Endodermal cell (in vitro differentiated cells): ENCODE data around the gene RIMKLB. TPM values are rescaled to one million over a fixed set of nuclear protein-coding genes. Genes with fewer than 3 reads are reported as not detected.
A peak's percentile ranks its signal among the peaks of the same experiment; 100 is the strongest.
"Not testable (repeated sequence)": the region's sequence is repeated elsewhere in the genome, so short reads cannot be mapped to it uniquely, and the experiment has no call there.

Experiments used
- DNase-seq: peaks from one replicate; pipeline ENCODE4 v3.0.0-alpha.2; 2017
- H3K27ac ChIP-seq: 2 replicates; pipeline ENCODE4 v1.5.1; 2013; ENCODE audit warnings: mild to moderate bottlenecking, low read depth, low read length, moderate library complexity
- H3K27me3 ChIP-seq: 2 replicates; pipeline ENCODE4 v1.6.1; 2013; ENCODE audit warnings: mild to moderate bottlenecking, low read length, moderate library complexity; ENCODE audit not compliant: insufficient read depth, control insufficient read depth, poor library complexity, severe bottlenecking
- H3K36me3 ChIP-seq: 2 replicates; pipeline ENCODE4 v1.7.0; 2013; ENCODE audit warnings: mild to moderate bottlenecking, low read length, moderate library complexity; ENCODE audit not compliant: control insufficient read depth, insufficient read depth
- H3K4me1 ChIP-seq: one replicate; pipeline ENCODE4 v1.7.0; 2013; ENCODE audit warnings: low read length; ENCODE audit not compliant: control insufficient read depth, insufficient read depth
- H3K4me3 ChIP-seq: 2 replicates; pipeline ENCODE4 v1.5.1; 2013; ENCODE audit warnings: mild to moderate bottlenecking, low read length, moderate library complexity
- H3K9ac ChIP-seq: 2 replicates; pipeline ENCODE4 v1.6.1; 2013; ENCODE audit warnings: mild to moderate bottlenecking, low read length, moderate library complexity; ENCODE audit not compliant: poor library complexity, severe bottlenecking; ENCODE audit errors: extremely low read depth
- H3K9me3 ChIP-seq: 2 replicates; pipeline ENCODE4 v1.6.1; 2013; ENCODE audit warnings: mild to moderate bottlenecking, low read length, moderate library complexity; ENCODE audit not compliant: control insufficient read depth
- H3K27ac Mint-ChIP-seq: 2 replicates; pipeline ENCODE4 v1.8.0; 2020; ENCODE audit warnings: mixed read lengths
- H3K27me3 Mint-ChIP-seq: 2 replicates; pipeline ENCODE4 v1.8.0; 2021; ENCODE audit warnings: mild to moderate bottlenecking, mixed read lengths; ENCODE audit not compliant: insufficient read depth
- H3K36me3 Mint-ChIP-seq: 2 replicates; pipeline ENCODE4 v1.8.0; 2020; ENCODE audit warnings: low read depth, mixed read lengths
- H3K4me1 Mint-ChIP-seq: 2 replicates; pipeline ENCODE4 v1.8.0; 2020; ENCODE audit warnings: mixed read lengths
- H3K4me3 Mint-ChIP-seq: 2 replicates; pipeline ENCODE4 v1.8.0; 2020; ENCODE audit warnings: mild to moderate bottlenecking, moderate library complexity, mixed read lengths
- H3K9me3 Mint-ChIP-seq: 2 replicates; pipeline ENCODE4 v1.8.0; 2020; ENCODE audit warnings: mild to moderate bottlenecking, mixed read lengths
- CTCF ChIP-seq: fragments of 200-600 bp; sonication (generic); conservative IDR thresholded peaks from 2 replicates; pipeline ENCODE4 v1.5.0; 2021; ENCODE audit warnings: antibody characterized with exemption, mild to moderate bottlenecking
- WGBS, 2 experiments: methylation state at CpG; one replicate each; pipeline versions ENCODE4 v1.1.5 to v1.1.7; 2013; ENCODE audit warnings: missing lambda C conversion rate in 2 of 2, mixed read lengths in 1 of 2; ENCODE audit not compliant: insufficient coverage in 1 of 2, insufficient read length in 1 of 2; 5-methylcytosine and 5-hydroxymethylcytosine counted together
- total RNA-seq, 2 donors: library from RNA; stranded (reverse); fragmentation: NEBNext Ultra II Directional in 1 of 2; extraction: Animal tissue kit (Norgen Biotek cat#: 25700) in 1 of 2; gene quantifications; 2 replicates in 1 of 2; 3 replicates in 1 of 2; pipeline ENCODE4 v1.2.1, GENCODE V29; 2021

The RIMKLB gene
- total RNA-seq, 2 donors from 2014 or later = 85.3 to 180 TPM

- peaks cover 40% of the 10 kb centered on the region for H3K36me3 Mint-ChIP-seq
- no peak overlapping the region for H3K4me3 Mint-ChIP-seq
- no peaks in the 10 kb centered on the region for H3K27me3 Mint-ChIP-seq
- peak overlapping the region; percentile 49 for H3K27ac Mint-ChIP-seq
- Histone ChIP-seq H3K36me3 (peaks cover 45% of the 10 kb centered on the region), H3K9ac (no peak overlapping the region), H3K4me3 (no peak overlapping the region), H3K27ac (no peak overlapping the region), H3K9me3 (peaks cover 11% of the 10 kb centered on the region), H3K27me3 (no peaks in the 10 kb centered on the region), H3K4me1 (no peaks in the 10 kb centered on the region)
- peaks cover 11% of the 10 kb centered on the region for H3K9me3 Mint-ChIP-seq
- TF ChIP-seq CTCF = no peak
- peaks cover 34% of the 10 kb centered on the region for H3K4me1 Mint-ChIP-seq
- 100% methylated on average over 2 of the region's 2 CpGs for WGBS, 2 experiments
- DNase-seq = peak; percentile 29
These were observed 83.8 kb downstream of the RIMKLB start for GRCh38 chr12:8781381-8782127.

GRCh38 chr12:8784290-8784888, 86.6 kb downstream of the RIMKLB start:
- Mint-ChIP-seq H3K36me3 (peaks cover 34% of the 10 kb centered on the region), H3K4me1 (peaks cover 16% of the 10 kb centered on the region), H3K9me3 (peaks cover 16% of the 10 kb centered on the region), H3K27ac (peak overlapping the region; percentile 32), H3K4me3 (no peak overlapping the region), H3K27me3 (no peaks in the 10 kb centered on the region)
- peaks cover 15% of the 10 kb centered on the region for H3K9me3 ChIP-seq
- DNase-seq = peak; percentile 45
- H3K36me3 ChIP-seq = peaks cover 22% of the 10 kb centered on the region
- H3K27ac ChIP-seq = no peak overlapping the region
- no peaks in the 10 kb centered on the region for H3K4me1 ChIP-seq
- no peak for TF ChIP-seq CTCF
- no peaks in the 10 kb centered on the region for H3K27me3 ChIP-seq
- H3K9ac ChIP-seq = no peak overlapping the region
- no peak overlapping the region for H3K4me3 ChIP-seq

GRCh38 chr12:8785499-8785898, 87.7 kb downstream of the RIMKLB start:
- Histone ChIP-seq H3K27me3 (no peaks in the 10 kb centered on the region), H3K36me3 (peaks cover 19% of the 10 kb centered on the region), H3K4me1 (no peaks in the 10 kb centered on the region), H3K9ac (no peak overlapping the region), H3K9me3 (peaks cover 15% of the 10 kb centered on the region), H3K4me3 (no peak overlapping the region), H3K27ac (no peak overlapping the region)
- Mint-ChIP-seq H3K4me3 (no peak overlapping the region), H3K36me3 (peaks cover 33% of the 10 kb centered on the region), H3K27ac (no peak overlapping the region), H3K27me3 (no peaks in the 10 kb centered on the region), H3K9me3 (peaks cover 16% of the 10 kb centered on the region), H3K4me1 (peaks cover 16% of the 10 kb centered on the region)
- TF ChIP-seq CTCF = no peak
- 89 to 99% methylated on average over 4 of the region's 4 CpGs for WGBS, 2 experiments
- DNase-seq = no peak

- not testable (repeated sequence) for H3K27ac ChIP-seq, H3K27me3 ChIP-seq, H3K4me3 Mint-ChIP-seq, H3K27me3 Mint-ChIP-seq, H3K4me3 ChIP-seq, H3K4me1 ChIP-seq, H3K27ac Mint-ChIP-seq, H3K9ac ChIP-seq
- WGBS, 2 experiments = 95 to 96% methylated on average over 4 to 28 of the region's 28 CpGs
- peak; percentile 44 for DNase-seq
- peaks cover 32% of the 10 kb centered on the region for H3K9me3 Mint-ChIP-seq
- peaks cover 39% of the 10 kb centered on the region for H3K36me3 Mint-ChIP-seq
- Histone ChIP-seq H3K9me3 (peaks cover 23% of the 10 kb centered on the region), H3K36me3 (peaks cover 21% of the 10 kb centered on the region)
- peaks cover 24% of the 10 kb centered on the region for H3K4me1 Mint-ChIP-seq
These were observed 89.4 kb downstream of the RIMKLB start for GRCh38 chr12:8787206-8787605.
